ENCODE results near the gene MXRA7.

The MXRA7 gene

GRCh38 chr17:76630151-76630550 lies 80.6 kb downstream of the MXRA7 start:
- H3K27ac ChIP-seq, result no peak overlapping the region
- no peak for TF ChIP-seq ZFX (IDR thresholded peaks at IDR 0.05)
- TF ChIP-seq CTCF (conservative IDR thresholded peaks at IDR 0.05), result no peak
